ENCODE data around the gene TBC1D7.

GRCh38 chr6:13354331-13355042 lies 26.1 kb upstream of the TBC1D7 start:
- TF ChIP-seq CTCF (conservative IDR thresholded peaks at IDR 0.05 in 1 of 2, IDR thresholded peaks at IDR 0.05 in 1 of 2; ENCODE audit: extremely low read depth in 1 of 2, insufficient read depth in 1 of 2, low read depth in 1 of 2, low read length in 2 of 2) (no peak), EZH2 (IDR thresholded peaks at IDR 0.05; ENCODE audit: borderline replicate concordance, low read length) (no peak)
